8988T (cell line): ENCODE measurements around the gene MAP2K5.

ENCODE experiments used
- DNase-seq: peaks from one replicate; pipeline ENCODE4 v3.0.0; 2011

Gene MAP2K5

DNA sequence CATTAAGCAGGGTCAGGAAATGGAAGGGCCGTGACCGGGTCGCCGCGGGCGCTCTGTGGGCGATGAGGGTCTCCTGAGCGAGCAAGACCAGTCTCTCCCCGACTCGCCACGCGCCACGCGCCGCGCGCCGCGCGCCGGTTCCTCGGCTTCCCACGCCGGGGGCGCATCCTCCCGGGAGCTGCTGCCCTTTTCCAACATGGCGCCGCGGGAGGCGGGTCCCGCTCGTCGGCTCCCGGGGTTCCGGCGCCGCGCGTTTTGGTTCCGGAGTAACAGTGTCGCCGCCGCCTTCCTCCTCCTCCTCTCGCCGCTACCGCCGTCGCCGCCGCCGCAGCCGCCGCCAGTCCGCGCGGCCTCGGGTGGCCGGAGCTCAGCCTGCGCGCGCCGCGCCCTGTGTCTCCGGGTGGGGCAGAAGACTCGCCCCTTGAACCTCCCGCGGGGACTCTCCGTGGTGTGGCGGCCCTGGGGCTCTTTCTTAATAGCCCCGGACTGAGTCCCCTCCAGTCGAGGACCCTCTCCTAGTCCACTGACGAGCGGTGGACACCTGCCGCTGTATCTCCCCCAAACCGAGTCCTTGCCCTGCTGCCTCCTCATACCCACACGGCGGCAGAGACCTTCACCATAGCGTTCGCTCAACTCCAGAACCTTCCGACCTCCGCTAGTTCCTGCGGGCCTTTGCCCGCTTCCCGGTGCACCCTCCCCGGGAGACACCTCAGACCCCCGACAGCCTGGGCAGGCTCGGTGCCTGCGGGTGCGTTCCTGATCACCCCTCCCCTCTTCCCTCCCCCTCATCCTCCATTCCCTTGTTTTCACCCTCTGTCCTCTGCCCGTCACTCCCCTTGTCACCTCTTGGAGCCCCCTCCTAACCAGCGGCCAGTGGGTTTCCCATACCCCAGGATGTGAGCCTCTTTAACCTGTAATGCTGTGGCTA lies at the start of gene MAP2K5:
TSS of gene MAP2K5 (plus strand) at position 284 of the 928 bp plus-strand sequence. CDS start at position 917, 633 bp downstream.
- no peak for DNase-seq

DNA sequence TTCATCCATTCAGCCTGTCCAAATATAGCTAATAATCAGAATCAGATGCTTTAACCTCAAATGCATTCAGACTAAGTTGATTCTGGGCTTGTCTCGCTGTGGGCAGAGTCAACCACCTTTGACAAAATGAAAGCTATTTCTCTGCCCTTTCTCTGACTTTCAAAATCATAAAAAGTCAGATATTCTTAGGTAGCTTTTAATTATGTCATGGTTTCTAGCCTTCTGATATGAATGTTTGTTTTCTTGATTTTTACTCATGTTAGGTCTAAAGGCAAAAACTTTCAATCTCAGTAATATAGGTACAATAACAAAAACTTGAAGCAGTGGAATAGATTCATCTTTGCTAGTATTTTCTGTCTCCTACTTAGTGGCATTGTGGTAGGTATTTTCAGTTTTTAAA lies 46.9 kb upstream of the MAP2K5 start:
- no peak for DNase-seq

DNA sequence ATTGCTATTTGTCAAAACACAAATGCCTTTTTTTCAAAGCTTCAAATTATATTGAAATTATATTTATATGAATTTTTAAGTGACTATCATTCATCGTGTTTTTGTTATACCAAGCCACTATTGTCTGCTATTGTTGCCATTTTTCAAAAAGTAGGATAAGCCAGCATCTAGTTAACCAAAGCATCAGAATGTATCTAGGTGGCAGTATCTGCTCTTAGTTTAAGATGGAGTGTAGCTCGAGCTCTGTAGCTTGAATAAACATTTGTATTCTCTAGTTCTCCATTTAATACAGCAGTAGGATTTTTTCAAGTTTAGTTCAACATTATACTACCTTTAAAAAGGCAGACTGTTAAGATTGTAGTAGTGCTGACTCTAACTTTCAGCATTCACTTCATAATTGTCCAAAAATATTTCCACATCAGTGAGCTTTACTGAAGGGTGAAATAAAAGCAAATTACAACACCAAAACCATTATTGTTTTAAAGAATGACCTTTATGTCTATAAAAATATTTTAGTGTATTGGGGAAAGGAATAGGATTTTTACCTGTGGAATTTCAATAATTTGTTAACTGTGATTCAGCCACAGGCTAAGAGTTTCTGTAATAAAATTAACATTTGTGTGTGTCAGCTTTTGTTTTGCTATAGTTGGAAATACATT lies 41.2 kb upstream of the MAP2K5 start:
- DNase-seq, result no peak

DNA sequence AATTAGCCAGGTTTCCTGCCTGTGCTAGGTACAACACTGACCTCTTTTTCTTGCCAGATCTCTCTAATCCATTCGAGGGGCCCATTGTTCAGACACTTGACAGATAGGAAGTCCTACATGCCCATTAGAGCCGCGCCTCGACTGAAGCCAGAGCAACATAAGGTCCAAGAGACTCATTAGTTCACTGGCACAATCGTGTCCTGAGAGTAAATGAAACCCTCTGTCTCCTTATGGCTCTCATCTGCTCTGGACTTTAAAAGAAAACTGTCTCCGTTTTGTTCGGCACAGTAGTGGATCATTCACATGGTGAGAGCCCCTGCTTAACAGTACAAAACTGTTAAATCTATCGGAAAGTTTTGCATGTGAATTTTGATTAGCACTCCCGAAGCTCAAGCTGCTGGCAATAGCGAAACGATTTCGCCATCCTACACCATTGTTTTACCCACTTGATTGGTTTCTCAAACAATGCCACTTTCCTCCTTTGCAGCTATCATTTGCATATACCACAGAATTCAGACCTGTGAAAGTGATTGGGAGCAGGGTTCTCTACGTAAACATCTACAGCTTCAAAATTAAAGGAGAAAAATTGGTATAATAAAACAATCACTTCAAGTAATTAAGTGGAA lies 40.6 kb upstream of the MAP2K5 start:
- no peak for DNase-seq

DNA sequence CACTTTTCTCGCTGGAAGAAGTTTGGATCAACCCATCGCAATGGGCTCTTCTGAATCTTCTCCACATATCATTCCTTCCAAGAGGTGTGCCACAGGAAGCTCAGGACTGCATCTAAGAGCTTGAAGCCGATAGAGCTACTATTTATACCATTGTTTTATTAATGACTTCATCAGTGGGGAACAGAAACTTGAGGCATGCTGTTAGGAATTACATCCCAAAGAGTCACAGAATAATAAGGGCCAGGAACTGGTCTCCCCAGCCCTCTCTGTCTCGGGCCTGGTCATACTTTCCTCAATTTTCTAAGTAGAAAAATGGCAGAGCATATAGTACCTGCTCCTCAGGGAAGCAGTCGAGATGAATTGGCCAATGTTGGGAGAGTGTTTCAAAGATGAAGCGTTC lies 38.4 kb upstream of the MAP2K5 start:
- DNase-seq, result no peak

DNA sequence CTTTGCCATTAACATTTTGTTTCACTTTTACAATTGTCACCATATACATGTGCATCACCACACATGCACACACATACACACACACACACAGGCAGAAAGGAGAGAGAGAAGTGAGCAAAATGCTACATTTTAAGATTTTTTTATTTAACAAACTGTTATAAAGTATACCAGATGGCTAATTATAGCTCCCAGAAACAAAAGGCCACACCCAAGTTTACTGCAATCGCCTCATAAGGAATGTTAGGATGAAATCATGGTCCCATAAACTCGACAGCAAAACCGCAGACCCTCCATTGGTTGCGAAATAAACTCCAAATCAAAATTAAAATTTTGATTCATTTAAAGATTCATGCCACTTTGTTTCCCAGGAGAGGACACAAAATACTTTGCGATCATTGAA lies 37.7 kb upstream of the MAP2K5 start:
- DNase-seq, result no peak

DNA sequence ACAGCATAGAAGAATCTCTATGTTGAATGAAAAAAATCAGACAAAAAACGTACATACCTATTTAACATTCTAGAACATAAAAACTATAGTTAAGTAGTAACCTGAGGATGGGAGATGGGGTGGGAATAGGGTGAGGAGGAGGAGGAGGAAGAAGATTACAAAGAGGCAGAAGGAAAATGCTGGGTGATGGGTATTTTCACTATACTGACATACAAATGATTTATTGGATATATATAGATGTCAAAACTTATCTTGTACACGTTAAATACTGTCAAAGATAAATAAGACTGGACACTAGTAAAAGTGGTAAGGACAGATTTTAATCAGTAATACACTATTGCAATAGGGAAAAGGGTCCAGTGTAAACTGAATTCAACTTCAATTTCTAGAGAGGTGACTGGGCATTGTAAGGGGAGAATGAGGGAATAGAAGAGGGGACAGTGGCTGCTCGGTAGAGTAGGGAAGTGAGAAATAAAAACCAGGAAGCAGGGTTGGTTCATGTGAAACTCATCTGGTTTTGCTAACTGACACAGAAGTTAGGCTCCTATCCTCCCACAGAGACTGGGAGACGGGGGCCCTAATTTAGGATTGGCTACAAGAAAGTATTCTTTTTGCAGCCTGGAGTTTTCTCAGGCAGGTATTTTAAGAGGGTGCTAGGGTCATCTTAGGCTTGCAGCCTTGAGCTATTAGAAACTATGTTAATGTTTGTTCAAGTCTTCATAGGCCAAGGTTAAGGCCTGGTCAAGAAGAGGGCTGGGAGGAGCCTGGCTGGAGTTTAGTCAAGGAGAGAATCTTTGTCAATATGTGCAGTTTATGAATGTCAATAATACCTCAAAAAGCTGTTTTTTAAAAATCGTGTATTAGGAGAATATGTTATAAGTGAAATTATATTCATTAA lies 36.6 kb upstream of the MAP2K5 start:
- DNase-seq, result no peak

DNA sequence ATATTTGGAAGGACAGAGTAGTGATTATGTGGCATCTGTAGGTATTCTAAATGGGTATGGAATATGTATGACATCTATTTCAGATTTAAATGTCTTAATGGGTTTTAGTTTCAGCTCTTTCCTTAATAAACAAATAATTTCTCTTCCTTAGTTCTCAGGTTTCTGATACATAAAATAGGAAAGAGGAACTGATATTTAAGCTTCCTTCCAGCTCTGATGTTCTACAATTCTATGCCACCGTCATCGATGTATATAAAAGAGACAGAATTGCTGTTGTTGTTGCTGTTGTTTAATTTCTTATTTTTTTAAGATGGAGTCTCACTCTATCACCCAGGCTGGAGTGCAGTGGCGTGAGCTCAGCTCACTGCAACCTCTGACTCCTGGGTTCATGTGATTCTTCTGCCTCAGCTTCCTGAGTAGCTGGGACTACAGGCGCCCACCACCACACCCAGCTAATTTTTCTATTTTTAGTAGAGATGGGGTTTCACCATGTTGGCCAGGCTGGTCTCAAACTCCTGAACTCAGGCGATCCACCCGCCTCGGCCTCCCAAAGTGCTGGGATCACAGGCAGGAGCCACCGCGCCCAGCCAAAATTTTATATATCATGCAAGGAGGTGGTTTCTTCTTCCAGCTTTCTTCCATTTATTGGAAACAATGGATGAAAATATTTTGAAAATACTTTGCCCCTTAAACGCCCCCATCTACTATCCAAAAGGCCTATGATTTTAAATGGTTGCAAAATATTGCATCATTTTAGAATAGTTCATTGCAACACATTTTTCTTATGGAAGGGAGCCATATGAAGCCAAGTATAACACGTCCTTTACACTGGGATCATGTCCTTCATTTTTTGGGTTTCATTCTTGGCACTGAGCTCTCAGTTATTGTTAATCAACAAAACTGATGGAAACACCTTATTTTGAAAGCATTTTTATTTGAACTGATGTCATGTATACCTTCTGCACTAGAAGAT lies 35.4 kb upstream of the MAP2K5 start:
- no peak for DNase-seq

DNA sequence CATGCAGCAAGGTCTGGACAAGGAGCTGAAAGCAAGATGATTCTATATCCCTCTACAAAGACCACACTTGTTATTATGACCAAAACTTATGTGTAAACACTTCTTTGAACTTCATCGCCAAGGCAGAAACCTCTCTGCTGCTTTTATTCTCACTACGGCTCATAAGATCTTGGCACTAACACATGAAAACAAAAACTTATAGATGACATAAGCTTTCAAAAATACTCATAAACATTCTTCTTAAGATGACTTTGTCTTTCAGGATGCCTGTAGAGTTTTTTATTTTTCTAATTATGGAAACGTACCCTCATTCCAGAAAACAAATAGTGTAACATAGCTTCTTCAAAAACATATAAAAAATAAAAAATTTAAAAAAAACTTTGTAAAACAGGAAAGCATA lies 34.1 kb upstream of the MAP2K5 start:
- no peak for DNase-seq

DNA sequence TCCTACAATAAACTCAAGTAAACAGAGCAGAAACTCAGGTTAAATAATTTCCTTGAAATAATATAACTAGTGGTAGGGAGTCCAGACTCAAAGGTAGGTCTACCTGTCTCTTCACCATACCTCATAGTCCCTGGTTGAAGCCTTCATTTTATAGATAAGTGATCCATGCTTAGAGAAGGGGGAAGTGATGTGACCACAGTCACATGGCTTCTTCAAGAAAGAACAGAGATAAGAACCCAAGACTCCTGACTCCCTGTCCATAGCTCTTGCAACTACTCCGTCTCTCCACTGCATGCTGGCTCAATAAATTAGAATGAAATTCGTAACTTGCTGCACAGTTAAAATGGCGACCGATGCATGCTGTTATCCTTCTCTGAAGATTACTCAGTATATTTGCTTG lies 32.6 kb upstream of the MAP2K5 start:
- no peak for DNase-seq

DNA sequence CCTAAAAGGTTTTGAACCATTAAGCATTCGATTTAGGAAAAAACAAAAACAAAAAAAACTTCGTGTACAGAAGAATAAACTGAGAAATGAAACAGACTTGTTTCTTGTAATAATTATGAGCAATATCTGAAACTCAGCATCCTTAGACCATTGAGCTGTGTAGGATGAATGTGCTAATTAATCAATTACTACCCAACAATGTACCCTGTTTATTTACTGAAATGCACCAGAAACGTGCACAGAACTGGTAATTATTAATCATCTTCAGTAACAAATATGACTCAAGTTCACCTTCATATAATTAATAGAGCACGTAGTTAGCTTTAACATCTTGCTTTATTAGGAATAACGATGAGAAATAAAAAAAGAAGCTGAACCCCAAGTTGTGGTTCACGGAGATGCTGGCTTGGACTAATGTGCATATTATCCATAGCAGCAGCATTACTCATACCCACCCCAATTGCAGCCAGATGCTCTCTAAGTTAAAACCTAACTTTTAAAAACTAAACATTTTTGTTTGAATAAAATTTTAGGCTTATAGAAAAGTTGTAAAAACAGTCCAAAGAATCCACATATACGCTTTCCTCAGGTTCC lies 31.8 kb upstream of the MAP2K5 start:
- no peak for DNase-seq

DNA sequence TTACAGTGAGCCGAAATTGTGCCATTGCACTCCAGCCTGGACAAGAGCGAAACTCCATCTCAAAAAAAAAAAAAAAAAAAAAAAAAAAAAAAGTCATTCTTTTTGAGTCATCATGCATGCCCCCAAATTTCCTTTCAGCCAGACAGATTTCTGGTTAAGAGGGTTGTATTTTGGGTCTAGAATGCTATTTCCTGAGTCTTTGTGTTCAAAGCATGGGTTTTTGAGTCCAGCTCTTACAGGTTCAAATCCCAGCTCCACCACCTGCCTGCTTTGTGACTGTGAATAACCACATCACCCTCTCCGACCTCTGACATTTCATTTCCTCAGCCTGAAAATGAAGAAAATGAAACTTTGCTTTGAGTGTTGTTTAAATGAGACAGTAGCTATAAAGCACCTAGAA lies 30.9 kb upstream of the MAP2K5 start:
- no peak for DNase-seq

DNA sequence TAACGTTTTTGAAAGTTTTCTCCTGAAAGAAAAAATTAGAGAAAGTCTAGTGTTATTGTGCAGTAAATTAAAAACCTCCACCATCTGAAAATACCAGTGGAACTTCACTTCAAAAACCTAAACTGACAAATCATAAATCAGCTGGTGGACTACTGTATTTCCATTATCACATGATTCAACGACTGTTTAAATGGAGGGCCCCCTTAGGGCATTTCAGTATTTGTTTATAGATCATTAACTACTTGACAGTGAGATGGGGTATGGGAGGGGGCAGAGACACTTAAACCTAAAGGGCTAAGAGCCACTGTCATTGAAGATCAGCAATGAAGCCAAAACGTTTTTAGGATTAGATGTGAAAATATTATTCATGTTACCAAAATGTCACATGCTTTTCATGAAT lies 30.4 kb upstream of the MAP2K5 start:
- DNase-seq, result no peak

DNA sequence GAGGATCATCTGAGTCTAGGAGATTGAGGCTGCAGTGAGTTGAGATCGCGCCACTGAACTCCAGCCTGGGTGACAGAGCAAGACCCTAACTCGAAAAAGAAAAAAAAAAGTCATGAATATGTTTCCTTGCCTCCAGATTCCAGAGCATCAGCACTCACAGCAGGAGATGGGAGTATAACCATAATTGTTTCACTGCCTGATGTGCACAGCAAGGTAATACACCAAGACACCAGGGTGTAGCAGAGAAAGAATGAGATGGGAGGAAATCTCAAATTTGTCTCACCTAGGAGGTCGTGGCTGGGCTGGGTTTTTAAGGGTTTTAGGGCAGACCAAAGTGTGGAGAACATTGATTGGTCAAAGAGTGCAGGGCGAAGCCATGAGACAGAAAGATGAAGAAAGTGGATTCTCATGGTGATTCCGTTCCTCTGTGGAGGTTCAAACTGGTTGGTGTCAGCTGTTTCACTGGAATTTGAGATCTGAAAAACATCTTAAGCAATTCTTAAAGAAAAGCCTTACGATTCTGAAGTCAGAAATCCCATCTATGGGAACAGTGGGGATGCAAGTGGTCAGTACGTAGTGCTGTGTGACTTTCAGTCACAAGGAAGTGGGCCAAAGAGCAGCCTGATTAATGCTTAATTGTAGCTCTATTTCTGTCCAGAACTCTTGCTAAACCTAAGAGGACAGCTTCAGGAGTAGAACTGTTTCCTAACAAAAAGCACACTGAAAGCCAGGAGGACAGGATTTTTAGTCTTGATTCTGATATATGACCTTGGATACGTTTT lies 29.4 kb upstream of the MAP2K5 start:
- DNase-seq, result no peak

DNA sequence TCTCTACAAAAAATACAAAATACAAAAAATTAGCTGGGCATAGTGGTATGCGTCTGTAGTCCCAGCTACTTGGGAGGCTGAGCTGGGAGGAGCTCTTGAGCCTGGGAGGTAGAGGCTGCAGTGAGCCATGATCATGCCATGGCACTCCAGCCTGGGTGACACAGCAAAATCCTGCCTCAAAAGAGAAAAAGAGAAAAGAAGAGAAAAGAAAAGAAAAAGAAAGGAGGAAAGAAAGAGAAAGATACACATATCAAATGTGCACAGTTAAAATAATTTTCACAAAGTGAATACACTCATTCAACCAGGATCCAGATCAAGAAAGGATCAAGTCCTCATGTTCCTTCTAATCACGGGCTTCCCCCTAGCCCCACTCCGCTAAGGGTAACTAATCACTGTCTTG lies 27.4 kb upstream of the MAP2K5 start:
- no peak for DNase-seq

DNA sequence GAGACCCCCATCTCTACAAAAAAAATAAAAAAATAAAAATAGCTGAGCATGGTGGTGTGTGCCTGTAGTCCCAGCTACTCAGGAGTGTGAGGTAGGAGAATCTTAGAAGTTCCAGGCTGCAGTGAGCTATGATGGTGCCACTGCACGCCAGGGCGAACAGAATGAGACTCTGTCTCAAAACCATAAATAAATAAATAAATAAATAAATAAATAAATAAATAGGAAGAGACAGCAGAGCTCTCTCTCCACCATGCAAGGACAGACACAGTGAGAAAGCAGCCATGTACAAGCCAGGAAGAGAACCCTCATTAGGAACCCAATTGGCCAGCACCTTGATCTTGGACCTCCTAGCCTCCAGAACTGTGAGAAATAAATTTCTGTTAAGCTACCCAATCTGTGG lies 26.9 kb upstream of the MAP2K5 start:
- no peak for DNase-seq

DNA sequence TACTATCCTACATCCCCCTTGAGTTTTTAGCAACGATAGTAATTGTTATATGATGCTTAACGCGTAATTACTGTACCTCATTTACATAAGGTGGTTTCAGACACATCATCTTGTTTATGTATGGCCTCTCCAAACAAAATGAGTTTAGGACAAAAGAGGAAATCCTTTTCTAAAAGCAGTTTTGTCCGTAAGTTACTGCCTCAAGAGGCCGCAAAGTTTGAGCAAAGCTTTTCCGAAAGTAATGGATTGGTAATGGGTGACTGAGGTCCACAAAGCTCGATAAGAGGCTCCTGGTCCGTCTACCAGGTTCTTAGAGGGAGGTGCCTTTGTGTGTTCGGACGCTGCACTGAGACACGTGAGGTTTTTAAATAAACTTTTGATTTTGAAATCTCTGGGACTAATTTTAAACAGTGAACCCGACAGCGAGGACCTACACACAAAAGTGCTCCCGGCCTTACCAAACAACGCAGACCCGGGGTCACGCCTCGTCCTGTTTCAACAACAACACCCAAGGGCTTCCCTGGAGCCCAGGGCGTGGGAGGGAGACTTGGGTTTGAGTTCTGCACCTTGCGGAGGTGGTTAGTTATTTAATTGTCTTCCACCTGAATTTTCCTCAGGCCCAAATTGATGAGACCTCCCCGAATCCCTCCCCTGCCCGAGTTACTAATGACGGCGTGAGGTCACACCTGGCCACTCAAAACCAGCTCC lies 22.0 kb upstream of the MAP2K5 start:
- no peak for DNase-seq

DNA sequence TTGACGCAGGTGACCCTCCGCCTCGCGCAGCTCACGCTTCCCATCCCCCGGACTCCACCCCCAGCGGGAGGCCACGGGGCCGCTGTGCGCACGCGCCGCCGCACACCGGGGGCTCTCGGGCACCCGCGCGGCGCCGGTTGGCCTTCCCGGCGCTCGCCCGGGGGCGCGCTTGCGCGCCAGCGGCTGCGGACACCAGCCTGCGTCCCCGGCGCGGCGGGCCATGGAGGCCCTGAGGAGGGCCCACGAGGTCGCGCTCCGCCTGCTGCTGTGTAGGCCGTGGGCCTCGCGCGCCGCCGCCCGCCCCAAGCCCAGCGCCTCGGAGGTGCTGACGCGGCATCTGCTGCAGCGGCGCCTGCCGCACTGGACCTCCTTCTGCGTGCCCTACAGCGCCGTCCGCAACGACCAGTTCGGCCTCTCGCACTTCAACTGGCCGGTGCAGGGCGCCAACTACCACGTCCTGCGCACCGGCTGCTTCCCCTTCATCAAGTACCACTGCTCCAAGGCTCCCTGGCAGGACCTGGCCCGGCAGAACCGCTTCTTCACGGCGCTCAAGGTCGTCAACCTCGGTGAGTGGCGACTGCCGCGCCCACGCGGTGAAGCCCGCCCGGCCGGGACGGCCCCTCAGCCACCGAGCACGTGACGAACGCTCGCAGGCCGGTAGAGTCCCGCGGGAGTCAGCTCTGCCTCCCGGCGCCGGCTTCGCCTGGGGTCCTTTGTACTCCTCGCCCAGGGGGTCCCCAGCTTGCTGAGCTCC lies 21.3 kb upstream of the MAP2K5 start, which contains the start of gene C15orf61:
TSS of gene C15orf61 (plus strand) at position 103 of the 754 bp plus-strand sequence. CDS start at position 221, 118 bp downstream.
- peak; percentile 67 for DNase-seq
